Measurements from ENCODE around the gene ADAMTS17.

- TF ChIP-seq CREB1 (IDR thresholded peaks at IDR 0.05; ENCODE audit: low read depth) (no peak), TAF1 (IDR thresholded peaks at IDR 0.05; ENCODE audit: low read depth) (no peak), REST (IDR thresholded peaks at IDR 0.05; ENCODE audit: low read depth) (no peak)
Measured at GRCh38 chr15:99932676-99933402, 408.9 kb downstream of the ADAMTS17 start.

Data from Ishikawa (cell line).